ENCODE results near the gene ST7.
"Not testable (repeated sequence)": the region's sequence is repeated elsewhere in the genome, so short reads cannot be mapped to it uniquely, and the experiment has no call there.

The ST7 gene

DNA sequence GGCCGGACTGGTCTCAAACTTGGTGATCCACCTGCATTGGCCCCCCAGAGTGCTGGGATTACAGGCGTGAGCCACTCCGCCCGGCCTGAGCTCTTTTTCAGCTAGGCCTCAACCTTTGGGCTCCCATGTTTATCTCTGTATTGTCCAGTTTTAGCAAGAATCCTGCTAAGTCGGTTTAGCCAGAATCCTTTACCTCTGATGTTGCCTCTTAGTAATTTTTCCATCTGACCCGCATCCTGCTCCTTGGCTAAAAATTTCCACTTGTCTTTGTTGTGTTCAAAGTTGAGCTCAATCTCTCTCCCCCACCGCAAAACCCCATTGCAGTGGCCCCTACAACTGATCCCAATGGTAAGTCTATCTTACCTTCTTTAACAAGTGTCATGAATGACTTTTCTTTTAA is 20.7 kb upstream of the ST7 start:
- Histone ChIP-seq H3K4me1 (ENCODE audit: control insufficient read depth, insufficient read depth, low read length) (peaks cover 6% of the 10 kb centered on the region), H3K9ac (ENCODE audit: low read length) (no peak overlapping the region), H3K27me3 (ENCODE audit: control insufficient read depth, insufficient read depth, low read length) (peaks cover 3% of the 10 kb centered on the region), H3K9me3 (ENCODE audit: control insufficient read depth, low read length) (no peaks in the 10 kb centered on the region), H3K36me3 (ENCODE audit: control insufficient read depth, insufficient read depth, low read length) (no peaks in the 10 kb centered on the region), H3K4me3 (ENCODE audit: low read length) (no peak overlapping the region)

- H3K4me1 ChIP-seq (ENCODE audit: control insufficient read depth, insufficient read depth, low read length) = peaks cover 6% of the 10 kb centered on the region
- H3K9ac ChIP-seq (ENCODE audit: low read length) = no peak overlapping the region
- H3K27me3 ChIP-seq (ENCODE audit: control insufficient read depth, insufficient read depth, low read length) = peaks cover 3% of the 10 kb centered on the region
- no peak overlapping the region for H3K4me3 ChIP-seq (ENCODE audit: low read length)
- H3K36me3 ChIP-seq (ENCODE audit: control insufficient read depth, insufficient read depth, low read length) = no peaks in the 10 kb centered on the region
- no peaks in the 10 kb centered on the region for H3K9me3 ChIP-seq (ENCODE audit: control insufficient read depth, low read length)
These were observed 19.8 kb upstream of the ST7 start for GRCh38 chr7:116933465-116933864.

GRCh38 chr7:116934580-116934979 is 18.7 kb upstream of the ST7 start:
- peaks cover 6% of the 10 kb centered on the region for H3K4me1 ChIP-seq (ENCODE audit: control insufficient read depth, insufficient read depth, low read length)
- H3K9me3 ChIP-seq (ENCODE audit: control insufficient read depth, low read length) = no peaks in the 10 kb centered on the region
- no peaks in the 10 kb centered on the region for H3K36me3 ChIP-seq (ENCODE audit: control insufficient read depth, insufficient read depth, low read length)
- peaks cover 3% of the 10 kb centered on the region for H3K27me3 ChIP-seq (ENCODE audit: control insufficient read depth, insufficient read depth, low read length)
- no peak overlapping the region for H3K9ac ChIP-seq (ENCODE audit: low read length)
- no peak overlapping the region for H3K4me3 ChIP-seq (ENCODE audit: low read length)

DNA sequence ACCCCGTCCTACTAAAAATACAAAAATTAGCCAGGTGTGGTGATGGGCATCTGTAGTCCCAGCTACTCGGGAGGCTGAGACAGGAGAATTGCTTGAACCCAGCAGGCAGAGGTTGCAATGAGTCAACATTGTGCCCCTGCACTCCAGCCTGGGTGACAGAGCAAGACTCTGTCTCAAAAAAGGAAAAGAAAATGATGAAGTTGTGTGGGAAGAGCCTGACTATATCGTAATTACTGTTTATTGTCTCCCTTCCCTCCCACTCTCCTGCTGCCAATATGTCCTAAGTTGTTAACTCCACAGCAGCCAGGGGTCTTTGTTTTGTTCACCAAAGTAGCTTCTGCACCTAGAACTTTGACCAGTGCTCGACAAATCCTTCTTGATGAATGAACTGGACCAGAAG is 16.5 kb upstream of the ST7 start:
- H3K4me3 ChIP-seq (ENCODE audit: low read length); H3K4me1 ChIP-seq (ENCODE audit: control insufficient read depth, insufficient read depth, low read length); H3K36me3 ChIP-seq (ENCODE audit: control insufficient read depth, insufficient read depth, low read length); H3K27me3 ChIP-seq (ENCODE audit: control insufficient read depth, insufficient read depth, low read length); H3K9ac ChIP-seq (ENCODE audit: low read length); H3K9me3 ChIP-seq (ENCODE audit: control insufficient read depth, low read length): not testable (repeated sequence)

- no peak overlapping the region for H3K4me3 ChIP-seq (ENCODE audit: low read length)
- H3K9me3 ChIP-seq (ENCODE audit: control insufficient read depth, low read length) = no peaks in the 10 kb centered on the region
- H3K27me3 ChIP-seq (ENCODE audit: control insufficient read depth, insufficient read depth, low read length) = no peaks in the 10 kb centered on the region
- no peaks in the 10 kb centered on the region for H3K4me1 ChIP-seq (ENCODE audit: control insufficient read depth, insufficient read depth, low read length)
- H3K9ac ChIP-seq (ENCODE audit: low read length) = no peak overlapping the region
- H3K36me3 ChIP-seq (ENCODE audit: control insufficient read depth, insufficient read depth, low read length) = no peaks in the 10 kb centered on the region
These were observed 14.6 kb upstream of the ST7 start for GRCh38 chr7:116938678-116939077.

DNA sequence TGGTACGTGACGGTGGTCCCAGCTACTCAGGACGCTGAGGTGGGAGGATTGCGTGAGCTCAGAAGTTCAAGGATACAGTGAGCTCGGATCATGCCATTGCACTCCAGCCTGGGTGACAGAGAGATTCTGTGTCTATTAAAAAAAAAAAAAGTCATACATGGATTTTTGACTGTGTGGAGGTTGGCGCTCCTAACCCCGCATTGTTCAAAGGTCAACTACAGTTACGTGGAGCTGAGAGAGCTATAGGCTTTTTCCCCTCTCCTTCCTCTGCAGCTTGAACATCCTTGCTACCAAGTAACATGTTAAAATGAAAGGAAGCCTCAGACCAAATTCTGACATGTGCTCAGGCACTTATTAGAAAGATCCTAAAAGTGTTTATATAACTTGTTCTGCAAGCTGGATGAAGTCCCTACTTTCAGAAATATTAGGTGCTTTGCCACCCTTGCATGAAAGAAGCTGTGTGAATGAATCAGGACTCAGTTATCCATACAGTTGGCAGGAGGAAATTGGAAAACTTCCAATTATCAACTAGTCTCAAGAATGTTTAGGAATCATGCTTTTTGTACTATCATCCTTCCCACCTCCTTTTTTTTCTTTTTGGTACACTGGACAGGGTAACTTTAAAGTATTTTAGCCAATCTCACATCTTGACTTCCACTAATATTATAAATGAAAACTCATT is 12.5 kb upstream of the ST7 start:
- Histone ChIP-seq H3K9me3 (ENCODE audit: control insufficient read depth, low read length) (no peaks in the 10 kb centered on the region), H3K4me1 (ENCODE audit: control insufficient read depth, insufficient read depth, low read length) (no peaks in the 10 kb centered on the region), H3K4me3 (ENCODE audit: low read length) (no peak overlapping the region), H3K27me3 (ENCODE audit: control insufficient read depth, insufficient read depth, low read length) (no peaks in the 10 kb centered on the region), H3K9ac (ENCODE audit: low read length) (no peak overlapping the region), H3K36me3 (ENCODE audit: control insufficient read depth, insufficient read depth, low read length) (no peaks in the 10 kb centered on the region)

DNA sequence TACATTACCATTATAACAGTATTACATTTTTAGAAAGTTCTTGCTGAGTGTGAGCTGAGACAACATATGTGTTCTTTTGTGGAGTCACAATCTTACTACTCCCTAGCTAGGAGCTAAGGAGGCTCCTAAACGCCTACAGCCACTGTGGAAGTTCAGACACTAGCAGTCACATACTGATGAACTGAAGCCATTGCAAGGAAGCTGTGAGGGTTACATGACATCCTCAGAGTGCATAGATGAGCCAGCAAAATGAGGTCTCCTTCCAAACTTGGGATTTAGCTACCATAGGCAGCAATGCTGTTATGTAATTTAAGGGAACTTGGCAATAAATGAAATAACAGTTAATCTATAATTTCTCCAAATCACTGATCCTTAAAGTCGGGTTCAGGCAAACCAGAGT is 10.8 kb upstream of the ST7 start:
- Histone ChIP-seq H3K4me3 (ENCODE audit: low read length) (no peak overlapping the region), H3K9me3 (ENCODE audit: control insufficient read depth, low read length) (no peaks in the 10 kb centered on the region), H3K27me3 (ENCODE audit: control insufficient read depth, insufficient read depth, low read length) (no peaks in the 10 kb centered on the region), H3K36me3 (ENCODE audit: control insufficient read depth, insufficient read depth, low read length) (no peaks in the 10 kb centered on the region), H3K4me1 (ENCODE audit: control insufficient read depth, insufficient read depth, low read length) (no peaks in the 10 kb centered on the region), H3K9ac (ENCODE audit: low read length) (no peak overlapping the region)

- Histone ChIP-seq H3K4me1 (ENCODE audit: control insufficient read depth, insufficient read depth, low read length) (no peaks in the 10 kb centered on the region), H3K4me3 (ENCODE audit: low read length) (no peak overlapping the region), H3K9me3 (ENCODE audit: control insufficient read depth, low read length) (no peaks in the 10 kb centered on the region), H3K36me3 (ENCODE audit: control insufficient read depth, insufficient read depth, low read length) (no peaks in the 10 kb centered on the region), H3K9ac (ENCODE audit: low read length) (no peak overlapping the region), H3K27me3 (ENCODE audit: control insufficient read depth, insufficient read depth, low read length) (no peaks in the 10 kb centered on the region)
These were observed 4.4 kb upstream of the ST7 start for GRCh38 chr7:116948934-116949333.

DNA sequence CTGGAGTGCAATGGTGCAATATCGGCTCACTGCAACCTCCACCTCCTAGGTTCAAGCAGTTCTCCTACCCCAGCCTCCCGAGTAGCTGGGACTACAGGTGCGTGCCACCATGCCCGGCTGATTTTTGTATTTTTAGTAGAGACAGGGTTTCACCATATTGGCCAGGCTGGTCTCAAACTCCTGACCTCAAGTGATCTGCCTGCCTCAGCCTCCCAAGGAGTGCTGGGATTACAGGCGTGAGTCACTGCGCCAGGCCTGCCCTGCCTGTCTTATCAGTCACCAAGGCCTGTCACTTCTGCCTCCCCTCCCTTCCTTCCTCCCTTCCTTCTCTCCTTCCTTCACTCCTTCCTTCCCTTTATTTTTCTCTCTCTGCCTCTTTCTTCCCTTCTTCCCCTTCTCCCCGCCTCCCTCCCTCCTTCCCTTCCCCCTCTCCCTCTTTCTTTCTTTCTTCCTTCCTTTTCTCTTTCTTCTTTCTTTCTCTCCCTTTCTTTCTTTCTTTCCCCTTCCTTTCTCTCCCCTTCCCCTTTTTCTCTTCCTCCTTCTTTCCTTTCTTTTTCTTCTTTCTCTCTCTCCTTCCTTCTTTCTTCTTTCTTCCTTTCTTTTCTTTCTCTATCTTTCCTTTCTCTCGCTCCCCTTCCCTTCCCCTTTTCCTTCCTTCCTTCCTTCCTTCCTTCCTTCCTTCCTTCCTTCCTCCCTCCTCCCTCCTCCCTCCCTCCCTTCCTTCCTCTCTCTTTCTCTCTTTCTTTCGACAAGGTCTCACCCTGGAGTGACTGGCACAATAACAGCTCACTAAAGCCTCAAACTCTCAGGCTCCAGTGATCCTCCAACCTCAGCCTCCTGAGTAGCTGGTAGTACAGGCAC is 3.1 kb upstream of the ST7 start:
- Histone ChIP-seq H3K36me3 (ENCODE audit: control insufficient read depth, insufficient read depth, low read length) (no peaks in the 10 kb centered on the region), H3K4me3 (ENCODE audit: low read length) (no peak overlapping the region), H3K27me3 (ENCODE audit: control insufficient read depth, insufficient read depth, low read length) (no peaks in the 10 kb centered on the region), H3K9me3 (ENCODE audit: control insufficient read depth, low read length) (no peaks in the 10 kb centered on the region), H3K9ac (ENCODE audit: low read length) (no peak overlapping the region), H3K4me1 (ENCODE audit: control insufficient read depth, insufficient read depth, low read length) (no peaks in the 10 kb centered on the region)

DNA sequence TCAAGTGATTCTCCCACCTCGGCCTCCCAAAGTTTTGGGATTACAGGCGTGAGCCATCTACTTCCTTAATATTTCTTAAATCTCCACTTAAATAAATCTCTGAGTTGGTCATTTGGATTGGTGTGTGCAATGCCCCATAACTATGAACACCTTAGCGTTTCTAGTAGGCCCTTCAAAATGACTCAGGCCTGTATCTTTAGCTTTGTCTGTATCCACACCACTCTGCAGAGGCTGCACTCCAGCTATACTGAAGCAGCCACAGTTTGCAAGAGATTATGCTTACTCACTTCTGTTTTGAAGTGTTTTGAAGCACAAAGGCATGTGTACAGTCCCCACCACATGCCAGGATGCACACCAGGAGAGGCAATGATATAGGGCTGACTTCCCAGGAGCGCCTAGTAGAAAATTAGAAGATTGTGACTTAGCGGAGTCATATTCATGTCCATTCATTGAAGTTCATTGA is 2.4 kb upstream of the ST7 start:
- H3K9me3 ChIP-seq (ENCODE audit: control insufficient read depth, low read length) = no peaks in the 10 kb centered on the region
- H3K9ac ChIP-seq (ENCODE audit: low read length) = no peak overlapping the region
- H3K4me3 ChIP-seq (ENCODE audit: low read length) = no peak overlapping the region
- no peaks in the 10 kb centered on the region for H3K36me3 ChIP-seq (ENCODE audit: control insufficient read depth, insufficient read depth, low read length)
- no peaks in the 10 kb centered on the region for H3K27me3 ChIP-seq (ENCODE audit: control insufficient read depth, insufficient read depth, low read length)
- H3K4me1 ChIP-seq (ENCODE audit: control insufficient read depth, insufficient read depth, low read length) = no peaks in the 10 kb centered on the region

DNA sequence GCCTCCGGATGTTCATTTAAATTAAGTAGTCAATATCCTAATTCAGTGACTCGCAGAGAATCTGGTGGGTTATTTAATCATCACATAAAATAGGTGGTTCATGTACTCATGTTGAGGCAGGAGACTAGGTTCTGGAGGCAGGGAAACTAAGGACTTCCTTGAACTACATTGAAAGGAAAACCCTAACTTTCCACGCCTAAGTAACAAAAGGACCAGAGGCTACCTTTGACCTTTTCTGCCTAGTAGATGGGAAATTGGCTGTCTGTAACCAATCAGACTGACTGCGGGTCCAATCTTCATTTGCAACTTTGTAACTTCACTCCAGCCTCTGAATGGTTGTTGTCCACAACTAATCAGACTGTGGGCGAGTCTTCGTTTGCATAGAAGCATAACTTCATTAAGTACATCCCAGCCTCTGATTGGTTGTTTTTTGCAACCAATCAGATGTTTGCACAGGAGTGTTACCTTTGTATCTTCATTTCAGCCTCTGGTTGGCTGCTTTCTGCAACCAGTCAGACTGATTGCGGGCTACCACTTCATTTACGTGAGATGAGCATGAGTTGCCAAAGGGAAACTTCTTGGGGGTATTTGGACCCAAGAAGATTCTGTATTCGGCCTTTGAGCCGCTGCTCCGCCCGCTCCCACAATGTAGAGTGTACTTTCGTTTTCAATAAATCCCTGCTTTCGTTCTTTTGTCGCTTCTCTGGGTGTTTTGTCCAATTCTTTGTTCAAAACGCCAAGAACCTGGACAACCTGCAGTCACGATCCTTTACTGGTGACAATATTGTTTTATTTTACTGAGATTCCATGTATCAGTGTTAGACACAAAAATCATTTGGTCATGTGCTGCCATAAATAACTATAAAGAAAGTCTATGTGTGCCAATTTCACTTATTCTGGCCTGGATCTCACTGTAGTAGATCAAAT is 1.7 kb upstream of the ST7 start:
- Histone ChIP-seq H3K4me1 (ENCODE audit: control insufficient read depth, insufficient read depth, low read length) (no peaks in the 10 kb centered on the region), H3K9ac (ENCODE audit: low read length) (no peak overlapping the region), H3K9me3 (ENCODE audit: control insufficient read depth, low read length) (no peaks in the 10 kb centered on the region), H3K27me3 (ENCODE audit: control insufficient read depth, insufficient read depth, low read length) (no peaks in the 10 kb centered on the region), H3K4me3 (ENCODE audit: low read length) (no peak overlapping the region), H3K36me3 (ENCODE audit: control insufficient read depth, insufficient read depth, low read length) (no peaks in the 10 kb centered on the region)

Measured in mucosa of stomach (tissue), 1 donor.